ENCODE measurements around the gene SLC27A3.

The SLC27A3 gene

GRCh38 chr1:153745417-153745816, 29.8 kb upstream of the SLC27A3 start:
- peaks cover 10% of the 10 kb centered on the region for H3K4me1 ChIP-seq (ENCODE audit: control insufficient read depth, low read length)
- no peaks in the 10 kb centered on the region for H3K79me2 ChIP-seq (ENCODE audit: control insufficient read depth, low read length)
- no peak for TF ChIP-seq EZH2phosphoT487 (IDR thresholded peaks at IDR 0.05; ENCODE audit: borderline replicate concordance, low read length)
- no peak for TF ChIP-seq CTCF (IDR thresholded peaks at IDR 0.05; ENCODE audit: low read depth, low read length, poor library complexity, severe bottlenecking)
- H3K27me3 ChIP-seq (ENCODE audit: control insufficient read depth, low read length): no peaks in the 10 kb centered on the region
- H3K9me2 ChIP-seq (replicated peaks; ENCODE audit: control insufficient read depth, low read length): no peaks in the 10 kb centered on the region
- H3F3A ChIP-seq (ENCODE audit: control insufficient read depth, insufficient read depth): peaks cover 8% of the 10 kb centered on the region
- no peaks in the 10 kb centered on the region for H4K20me1 ChIP-seq (ENCODE audit: control insufficient read depth, insufficient read depth, low read depth, low read length)
- H3K9me3 ChIP-seq (ENCODE audit: control insufficient read depth, insufficient read depth, low read length): no peaks in the 10 kb centered on the region
- no peak overlapping the region for H3K4me3 ChIP-seq (ENCODE audit: low read length)
- no peak overlapping the region for H3K27ac ChIP-seq (ENCODE audit: low read depth, low read length)
- H3K4me2 ChIP-seq (ENCODE audit: low read length): no peak overlapping the region
- peaks cover 89% of the 10 kb centered on the region for H3K36me3 ChIP-seq (ENCODE audit: control insufficient read depth, low read length)

- Histone ChIP-seq H3K9me3 (ENCODE audit: control insufficient read depth, insufficient read depth, low read length) (no peaks in the 10 kb centered on the region), H3K4me3 (ENCODE audit: low read length) (no peak overlapping the region), H3K36me3 (ENCODE audit: control insufficient read depth, low read length) (peaks cover 89% of the 10 kb centered on the region), H3K4me1 (ENCODE audit: control insufficient read depth, low read length) (peaks cover 10% of the 10 kb centered on the region), H3K27ac (ENCODE audit: low read depth, low read length) (no peak overlapping the region), H3K4me2 (ENCODE audit: low read length) (no peak overlapping the region), H3F3A (ENCODE audit: control insufficient read depth, insufficient read depth) (peaks cover 8% of the 10 kb centered on the region), H3K9me2 (replicated peaks; ENCODE audit: control insufficient read depth, low read length) (no peaks in the 10 kb centered on the region), H3K79me2 (ENCODE audit: control insufficient read depth, low read length) (no peaks in the 10 kb centered on the region), H3K27me3 (ENCODE audit: control insufficient read depth, low read length) (no peaks in the 10 kb centered on the region), H4K20me1 (ENCODE audit: control insufficient read depth, insufficient read depth, low read depth, low read length) (no peaks in the 10 kb centered on the region)
- TF ChIP-seq CTCF (IDR thresholded peaks at IDR 0.05; ENCODE audit: low read depth, low read length, poor library complexity, severe bottlenecking): no peak
- no peak for TF ChIP-seq EZH2phosphoT487 (IDR thresholded peaks at IDR 0.05; ENCODE audit: borderline replicate concordance, low read length)
These were observed 29.0 kb upstream of the SLC27A3 start for GRCh38 chr1:153746174-153746573.

GRCh38 chr1:153748903-153749302, 26.3 kb upstream of the SLC27A3 start:
- Histone ChIP-seq H3K4me3 (ENCODE audit: low read length) (no peak overlapping the region), H3K36me3 (ENCODE audit: control insufficient read depth, low read length) (peaks cover 81% of the 10 kb centered on the region), H3K4me1 (ENCODE audit: control insufficient read depth, low read length) (no peaks in the 10 kb centered on the region), H3K4me2 (ENCODE audit: low read length) (no peak overlapping the region), H3K27me3 (ENCODE audit: control insufficient read depth, low read length) (no peaks in the 10 kb centered on the region), H3K9me2 (replicated peaks; ENCODE audit: control insufficient read depth, low read length) (no peaks in the 10 kb centered on the region), H3K79me2 (ENCODE audit: control insufficient read depth, low read length) (no peaks in the 10 kb centered on the region), H4K20me1 (ENCODE audit: control insufficient read depth, insufficient read depth, low read depth, low read length) (no peaks in the 10 kb centered on the region), H3F3A (ENCODE audit: control insufficient read depth, insufficient read depth) (peaks cover 8% of the 10 kb centered on the region; the same call in 1 of the 2 replicates), H3K27ac (ENCODE audit: low read depth, low read length) (no peak overlapping the region), H3K9me3 (ENCODE audit: control insufficient read depth, insufficient read depth, low read length) (no peaks in the 10 kb centered on the region)
- TF ChIP-seq EZH2phosphoT487 (IDR thresholded peaks at IDR 0.05; ENCODE audit: borderline replicate concordance, low read length) (no peak), CTCF (IDR thresholded peaks at IDR 0.05; ENCODE audit: low read depth, low read length, poor library complexity, severe bottlenecking) (no peak)
